CD1c-positive myeloid dendritic cell (primary cell): Measurements from ENCODE around the gene GABRD.

Source experiments
- DNase-seq: peaks from one replicate; pipeline ENCODE4 v3.0.0-alpha.2; 2016; ENCODE audit errors: extremely low spot score

The GABRD gene

DNA sequence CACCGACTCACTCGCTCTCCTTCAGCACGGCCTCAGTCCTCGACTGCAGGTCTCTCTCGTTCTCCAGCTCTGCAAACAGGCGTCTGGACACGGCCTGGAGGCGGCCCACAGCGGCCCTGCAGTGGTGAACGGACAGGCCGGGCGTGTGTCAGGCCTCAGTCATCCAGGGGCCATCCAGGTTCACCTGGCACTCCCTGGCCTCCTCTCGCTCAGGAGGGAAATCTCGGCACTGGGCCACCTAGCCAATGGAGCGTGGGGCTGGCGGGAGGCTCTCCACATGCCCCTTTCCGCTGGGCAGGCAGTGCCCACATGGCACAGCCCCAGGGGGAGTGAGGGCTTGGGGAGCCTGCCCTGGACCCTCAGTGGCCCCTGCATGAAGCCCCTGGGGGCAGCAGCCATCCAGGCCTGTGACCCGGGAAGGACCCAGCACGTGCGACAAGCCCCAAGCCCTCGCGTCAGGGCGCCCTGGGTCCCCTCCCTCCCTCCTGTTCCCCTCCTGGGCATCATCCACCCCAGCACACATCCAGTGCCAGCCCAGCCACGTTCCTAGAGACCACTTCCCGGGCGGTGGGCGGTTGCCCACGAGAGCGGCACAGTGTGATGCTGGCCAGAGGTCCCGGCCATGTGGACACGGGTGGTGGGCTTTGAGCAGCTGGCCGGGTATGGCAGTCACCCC, 33.6 kb upstream of the GABRD start:
- no peak for DNase-seq

- DNase-seq, result no peak
These were observed 32.5 kb upstream of the GABRD start for GRCh38 chr1:1986451-1987141.

GRCh38 chr1:1987142-1987510, 32.0 kb upstream of the GABRD start:
- DNase-seq, result no peak

GRCh38 chr1:1988061-1988945, 30.8 kb upstream of the GABRD start:
- DNase-seq, result no peak

DNA sequence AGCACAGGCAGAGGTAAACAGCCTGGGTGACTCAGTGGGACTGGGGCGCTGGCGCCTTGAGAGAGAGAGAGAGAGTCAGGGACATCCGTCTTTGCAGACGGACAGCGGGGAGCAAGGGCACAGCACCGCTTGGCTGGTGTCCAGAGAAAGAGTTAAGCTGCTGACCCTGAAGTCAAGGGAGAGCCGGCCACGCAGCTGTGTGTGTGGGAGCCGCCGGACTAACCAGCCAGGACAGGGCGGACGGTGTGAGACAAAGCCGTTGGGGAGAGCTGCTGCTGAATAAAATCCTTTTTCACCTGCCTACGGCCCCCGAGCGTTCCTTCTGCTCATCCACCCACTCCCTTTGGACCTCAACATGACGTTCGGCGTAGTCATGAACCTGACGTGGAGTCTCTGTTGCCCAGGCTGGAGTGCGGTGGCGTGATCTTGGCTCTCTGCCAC, 30.0 kb upstream of the GABRD start:
- no peak for DNase-seq

- no peak for DNase-seq
These were observed 29.4 kb upstream of the GABRD start for GRCh38 chr1:1989789-1990188.

DNA sequence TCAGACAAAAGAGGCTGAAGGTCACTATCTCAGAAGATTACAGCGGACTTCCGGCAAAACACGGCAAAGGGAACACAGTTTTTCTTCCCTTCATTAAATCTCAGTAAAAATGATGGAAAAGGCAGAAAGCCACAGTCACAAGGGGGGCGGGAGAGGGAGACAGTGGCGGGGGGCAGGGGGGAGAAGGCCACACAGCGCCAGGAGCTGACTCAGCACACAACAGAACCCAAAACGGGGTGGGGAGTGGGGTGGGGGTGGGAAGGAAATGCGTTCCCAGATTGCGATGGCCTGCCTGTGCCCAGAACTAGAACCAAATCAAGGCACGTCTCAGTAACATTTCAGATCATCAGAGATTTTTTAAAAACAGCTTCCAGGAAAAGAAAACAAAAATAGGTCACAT, 28.9 kb upstream of the GABRD start:
- DNase-seq, result no peak

GRCh38 chr1:1994536-1994935, 24.6 kb upstream of the GABRD start:
- DNase-seq, result no peak

- DNase-seq, result peak; percentile 67
These were observed 22.9 kb upstream of the GABRD start for GRCh38 chr1:1996207-1996651.

DNA sequence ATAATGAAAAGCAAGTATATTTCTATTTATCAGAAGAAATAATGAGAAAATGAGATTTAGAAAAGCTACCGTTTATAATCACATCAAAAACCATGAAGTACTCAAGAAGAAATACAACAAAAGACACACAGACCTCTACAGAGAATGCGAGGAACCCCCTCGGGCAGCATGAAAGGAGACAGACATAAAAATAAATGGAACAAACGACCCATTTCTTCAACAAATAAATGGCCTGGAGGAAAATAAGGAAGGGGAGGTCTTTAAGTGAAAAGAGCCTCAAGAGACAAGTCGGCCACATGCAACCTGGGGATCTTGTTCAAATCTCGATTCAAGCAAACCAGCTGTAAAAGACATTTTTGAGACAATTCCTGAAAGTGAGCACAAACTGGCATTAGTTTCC, 21.6 kb upstream of the GABRD start:
- no peak for DNase-seq

DNA sequence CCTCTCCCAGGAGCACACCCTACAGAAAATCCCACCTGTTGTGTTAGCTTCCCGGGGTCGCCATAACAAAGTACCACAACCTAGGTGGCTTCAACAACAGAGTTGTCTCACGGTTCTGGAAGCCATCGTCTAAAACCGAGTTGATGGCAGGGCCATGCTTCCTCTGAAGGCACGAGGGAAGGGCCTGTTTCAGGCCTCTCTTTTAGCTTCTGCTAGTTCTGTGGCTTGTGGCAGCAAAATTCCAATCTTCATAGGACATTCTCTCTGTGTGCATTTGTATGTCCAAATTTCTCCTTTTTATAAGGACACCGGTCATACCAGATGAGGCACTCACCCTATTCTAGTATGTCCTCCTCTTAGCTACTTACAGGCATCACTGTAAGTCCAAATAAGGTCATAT, 18.7 kb upstream of the GABRD start:
- DNase-seq, result no peak

- DNase-seq, result no peak
These were observed 18.3 kb upstream of the GABRD start for GRCh38 chr1:2000850-2001249.

DNA sequence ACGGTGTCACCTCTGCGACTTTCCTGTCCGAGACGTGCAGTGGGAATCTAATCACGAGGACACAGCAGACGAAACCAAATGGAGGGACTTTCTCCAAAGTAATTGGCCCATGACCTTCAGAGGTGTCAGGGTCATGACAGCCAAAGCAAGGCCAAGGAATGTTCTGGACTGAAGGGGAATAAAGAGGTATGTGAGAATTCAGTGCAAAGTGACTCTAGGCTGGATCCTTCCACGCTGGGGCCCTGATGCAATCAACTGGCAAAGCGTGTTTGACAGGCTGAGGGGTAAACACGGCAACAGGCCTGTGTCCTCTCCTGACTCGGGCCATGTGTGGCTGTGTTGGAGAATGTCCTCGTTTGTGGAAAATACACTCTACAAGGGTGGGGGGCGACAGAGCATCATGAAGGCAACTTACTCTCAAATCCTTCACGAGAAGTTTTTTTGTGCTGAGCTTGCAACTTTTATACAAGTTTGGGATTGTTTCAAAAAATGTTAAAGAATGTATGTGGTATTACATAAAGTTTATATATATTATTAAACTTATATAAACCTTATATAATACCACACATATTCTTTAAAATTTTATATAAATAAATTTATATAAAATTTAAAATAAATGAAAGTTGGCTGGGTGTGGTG, 17.3 kb upstream of the GABRD start:
- DNase-seq, result no peak

GRCh38 chr1:2003541-2004131, 15.5 kb upstream of the GABRD start, which contains the start of gene CFAP74:
CFAP74 (minus strand) TSS chr1:2003786; CDS start chr1:1990956, 12,830 bp downstream.
- no peak for DNase-seq

DNA sequence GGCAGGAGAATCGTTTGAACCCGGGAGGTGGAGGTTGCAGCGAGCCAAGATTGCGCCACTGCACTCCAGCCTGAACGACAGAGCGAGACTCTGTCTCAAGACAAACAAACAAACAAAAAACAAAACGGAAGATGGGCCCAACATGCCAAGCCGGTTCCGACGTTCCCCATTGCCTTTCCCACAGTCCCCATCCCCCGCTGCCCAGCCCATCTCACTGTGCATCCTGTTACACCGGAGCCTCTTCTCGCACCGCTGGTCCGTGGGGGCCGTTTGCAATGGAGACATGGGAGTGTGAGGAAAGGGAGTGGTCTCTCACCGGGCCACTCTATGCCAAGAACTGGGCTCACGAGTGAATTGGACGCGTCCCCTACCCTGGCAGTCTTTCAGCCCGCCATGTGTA, 14.3 kb upstream of the GABRD start:
- DNase-seq, result no peak

GRCh38 chr1:2009101-2010053, 9.8 kb upstream of the GABRD start:
- DNase-seq, result no peak

GRCh38 chr1:2014181-2014580, 5.0 kb upstream of the GABRD start:
- DNase-seq, result no peak

GRCh38 chr1:2014741-2015735, 4.1 kb upstream of the GABRD start:
- DNase-seq, result no peak

GRCh38 chr1:2016123-2016522, 3.0 kb upstream of the GABRD start:
- DNase-seq, result no peak
